ENCODE data around the gene KCNH3.

- TF ChIP-seq CTCF (conservative IDR thresholded peaks at IDR 0.05; ENCODE audit: low read length) (no peak), EZH2phosphoT487 (IDR thresholded peaks at IDR 0.05; ENCODE audit: borderline replicate concordance, low read depth, low read length) (no peak)
Observed at GRCh38 chr12:49543914-49544815, 5.3 kb downstream of the KCNH3 start.
